SU-DHL-6 (cell line): ENCODE measurements around the gene HELZ2.

ENCODE experiments used
- H2AFZ ChIP-seq: fragments of 200-600 bp; sonication (generic); 2 replicates; pipeline ENCODE4 v1.6.1; 2014; ENCODE audit warnings: low read depth, mild to moderate bottlenecking, moderate library complexity, mixed read lengths, antibody characterized with exemption, low read length; ENCODE audit not compliant: severe bottlenecking
- H3F3A ChIP-seq: fragments of 200-600 bp; shearing (Covaris generic); 2 replicates; pipeline ENCODE4 v1.6.0; 2016; ENCODE audit warnings: antibody characterized with exemption, mild to moderate bottlenecking; ENCODE audit not compliant: insufficient read depth
- H3K27ac ChIP-seq: fragments of 200-600 bp; sonication (generic); 2 replicates; pipeline ENCODE4 v1.5.1; 2016; ENCODE audit warnings: low read depth, mild to moderate bottlenecking, low read length, moderate library complexity, mixed read lengths
- H3K27me3 ChIP-seq: fragments of 200-600 bp; sonication (generic), shearing (Covaris generic); 2 replicates; pipeline ENCODE4 v1.6.0; 2014; ENCODE audit warnings: mild to moderate bottlenecking, low read length
- H3K36me3 ChIP-seq: fragments of 200-600 bp; sonication (generic); 2 replicates; pipeline ENCODE4 v1.6.1; 2014; ENCODE audit warnings: mild to moderate bottlenecking, low read length, mixed read lengths
- H3K4me2 ChIP-seq: fragments of 300-600, 200-600 bp; shearing (Covaris generic), sonication (generic); 2 replicates; pipeline ENCODE4 v1.6.0; 2014; ENCODE audit warnings: low read length, low read depth, mild to moderate bottlenecking; ENCODE audit not compliant: poor library complexity, severe bottlenecking
- H3K4me3 ChIP-seq: fragments of 200-600 bp; sonication (generic); 2 replicates; pipeline ENCODE4 v1.5.1; 2014; ENCODE audit warnings: antibody characterized with exemption, low read length, mild to moderate bottlenecking, mixed read lengths; ENCODE audit not compliant: insufficient read depth, poor library complexity, severe bottlenecking
- H3K79me2 ChIP-seq: fragments of 200-600 bp; sonication (generic); 2 replicates; pipeline ENCODE4 v1.6.1; 2014; ENCODE audit warnings: mild to moderate bottlenecking, low read length, moderate library complexity; ENCODE audit not compliant: insufficient read depth
- H3K9ac ChIP-seq: fragments of 200-600 bp; sonication (generic); 2 replicates; pipeline ENCODE4 v1.7.0; 2014; ENCODE audit warnings: mild to moderate bottlenecking, low read length
- H3K9me2 ChIP-seq: fragments of 200-600 bp; sonication (generic); replicated peaks from 2 replicates; pipeline ENCODE4 v1.6.1; 2014; ENCODE audit warnings: low read length; ENCODE audit not compliant: insufficient read depth
- H3K9me3 ChIP-seq: fragments of 200-600 bp; sonication (generic); 2 replicates; pipeline ENCODE4 v1.6.1; 2014; ENCODE audit warnings: low read length, mixed read lengths; ENCODE audit not compliant: insufficient read depth
- H4K20me1 ChIP-seq: fragments of 200-600 bp; sonication (generic); 2 replicates; pipeline ENCODE4 v1.6.1; 2014; ENCODE audit warnings: low read depth, mild to moderate bottlenecking, antibody characterized with exemption, low read length, moderate library complexity, mixed read lengths
- EZH2phosphoT487 ChIP-seq: fragments of 200-600 bp; sonication (generic), shearing (Covaris generic); conservative IDR thresholded peaks from 2 replicates; pipeline ENCODE4 v1.6.1; 2018; ENCODE audit warnings: mild to moderate bottlenecking, antibody characterized with exemption, low read length, moderate library complexity, mixed read lengths
- TF ChIP-seq, protein P1 (sequence below): fragments of 200-600 bp; sonication (generic); IDR thresholded peaks from one replicate; pipeline ENCODE4 v1.5.1; 2017; ENCODE audit warnings: antibody characterized with exemption, mild to moderate bottlenecking, low read length, moderate library complexity; ENCODE audit not compliant: insufficient read depth, poor library complexity, severe bottlenecking

HELZ2 gene

DNA sequence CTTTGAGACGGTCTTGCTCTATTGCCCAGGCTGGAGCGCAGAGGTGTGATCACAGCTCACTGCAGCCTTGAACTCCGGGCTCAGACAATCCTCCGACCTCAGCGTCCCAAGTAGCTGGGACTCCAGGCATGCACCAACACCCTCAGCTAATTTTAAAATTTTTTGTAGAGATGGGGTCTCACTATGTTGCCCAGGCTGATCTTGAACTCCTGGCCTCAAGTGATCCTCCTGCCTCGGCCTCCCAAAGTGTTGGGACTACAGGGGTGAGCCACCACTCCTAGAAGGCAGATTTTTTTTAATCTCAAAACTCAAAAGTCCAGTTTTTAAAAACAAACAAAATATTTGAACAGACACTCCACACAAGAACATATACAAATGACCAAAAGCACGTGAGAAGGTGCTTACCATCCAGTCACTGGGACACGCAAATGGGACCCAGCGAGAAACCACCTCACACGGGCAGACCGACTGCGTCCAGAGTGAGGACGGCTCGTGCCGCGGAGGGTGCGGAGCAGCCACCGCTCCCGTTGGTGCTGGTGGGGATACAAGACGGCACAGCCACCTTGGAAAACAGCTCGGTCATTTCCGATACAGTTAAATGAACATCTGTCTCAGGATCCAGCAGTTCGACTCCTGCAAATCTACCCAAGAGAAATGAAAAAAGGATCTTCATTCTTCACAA lies 8.5 kb upstream of the HELZ2 start:
- Histone ChIP-seq H4K20me1 (no peaks in the 10 kb centered on the region), H3K27me3 (no peaks in the 10 kb centered on the region)
- TF ChIP-seq, protein P1, sequence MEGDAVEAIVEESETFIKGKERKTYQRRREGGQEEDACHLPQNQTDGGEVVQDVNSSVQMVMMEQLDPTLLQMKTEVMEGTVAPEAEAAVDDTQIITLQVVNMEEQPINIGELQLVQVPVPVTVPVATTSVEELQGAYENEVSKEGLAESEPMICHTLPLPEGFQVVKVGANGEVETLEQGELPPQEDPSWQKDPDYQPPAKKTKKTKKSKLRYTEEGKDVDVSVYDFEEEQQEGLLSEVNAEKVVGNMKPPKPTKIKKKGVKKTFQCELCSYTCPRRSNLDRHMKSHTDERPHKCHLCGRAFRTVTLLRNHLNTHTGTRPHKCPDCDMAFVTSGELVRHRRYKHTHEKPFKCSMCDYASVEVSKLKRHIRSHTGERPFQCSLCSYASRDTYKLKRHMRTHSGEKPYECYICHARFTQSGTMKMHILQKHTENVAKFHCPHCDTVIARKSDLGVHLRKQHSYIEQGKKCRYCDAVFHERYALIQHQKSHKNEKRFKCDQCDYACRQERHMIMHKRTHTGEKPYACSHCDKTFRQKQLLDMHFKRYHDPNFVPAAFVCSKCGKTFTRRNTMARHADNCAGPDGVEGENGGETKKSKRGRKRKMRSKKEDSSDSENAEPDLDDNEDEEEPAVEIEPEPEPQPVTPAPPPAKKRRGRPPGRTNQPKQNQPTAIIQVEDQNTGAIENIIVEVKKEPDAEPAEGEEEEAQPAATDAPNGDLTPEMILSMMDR: no peak

DNA sequence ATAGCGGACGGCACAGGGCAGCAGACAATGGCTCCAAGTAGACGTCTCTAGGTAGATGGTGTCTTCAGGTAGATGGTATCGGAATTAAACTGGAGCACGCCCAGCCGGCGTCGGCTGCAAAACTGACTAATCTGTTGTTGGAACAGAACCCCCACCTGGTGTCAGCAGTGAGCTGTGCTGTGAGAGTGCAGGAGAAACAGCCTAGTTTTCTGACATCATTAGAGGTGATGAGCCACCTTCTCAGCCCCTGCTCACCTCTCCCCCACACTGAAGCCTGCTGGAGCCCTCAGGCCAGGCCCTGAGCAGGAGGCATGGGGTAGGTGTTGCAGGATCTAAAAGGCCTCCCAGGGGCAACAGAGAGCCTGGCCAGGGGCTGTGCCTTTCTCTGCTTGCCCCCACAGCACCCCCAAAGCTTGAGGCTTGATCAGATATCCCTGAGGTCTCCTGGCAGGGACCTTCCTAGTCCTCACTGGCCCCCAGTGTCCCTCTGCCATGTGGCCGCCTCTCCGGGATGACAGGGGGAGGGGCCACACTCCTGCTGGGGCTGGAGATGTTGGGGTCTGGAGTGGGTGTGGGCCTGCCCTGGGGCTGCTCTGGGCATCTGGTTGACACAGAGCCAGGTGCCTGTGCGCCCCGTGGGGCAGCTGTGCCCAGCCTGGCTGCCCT lies 6.9 kb upstream of the HELZ2 start:
- Histone ChIP-seq H4K20me1 (no peaks in the 10 kb centered on the region), H3K79me2 (no peaks in the 10 kb centered on the region), H3F3A (no peaks in the 10 kb centered on the region), H3K9me2 (no peaks in the 10 kb centered on the region), H3K27me3 (no peaks in the 10 kb centered on the region), H3K36me3 (no peaks in the 10 kb centered on the region), H3K4me2 (no peak overlapping the region), H2AFZ (no peak overlapping the region), H3K9ac (no peak overlapping the region), H3K27ac (no peak overlapping the region), H3K4me3 (no peak overlapping the region), H3K9me3 (no peaks in the 10 kb centered on the region)
- no peak for TF ChIP-seq EZH2phosphoT487
- TF ChIP-seq, protein P1: peak; percentile 22

More for the DNA sequence above, 8.5 kb upstream of the HELZ2 start:
- no peak overlapping the region for H2AFZ ChIP-seq
- H3K27ac ChIP-seq: no peak overlapping the region
- no peak overlapping the region for H3K4me2 ChIP-seq
- no peaks in the 10 kb centered on the region for H3F3A ChIP-seq
- no peaks in the 10 kb centered on the region for H3K79me2 ChIP-seq
- no peak overlapping the region for H3K9ac ChIP-seq
- H3K4me3 ChIP-seq: no peak overlapping the region
- H3K9me2 ChIP-seq: no peaks in the 10 kb centered on the region
- H3K9me3 ChIP-seq: no peaks in the 10 kb centered on the region
- no peaks in the 10 kb centered on the region for H3K36me3 ChIP-seq

DNA sequence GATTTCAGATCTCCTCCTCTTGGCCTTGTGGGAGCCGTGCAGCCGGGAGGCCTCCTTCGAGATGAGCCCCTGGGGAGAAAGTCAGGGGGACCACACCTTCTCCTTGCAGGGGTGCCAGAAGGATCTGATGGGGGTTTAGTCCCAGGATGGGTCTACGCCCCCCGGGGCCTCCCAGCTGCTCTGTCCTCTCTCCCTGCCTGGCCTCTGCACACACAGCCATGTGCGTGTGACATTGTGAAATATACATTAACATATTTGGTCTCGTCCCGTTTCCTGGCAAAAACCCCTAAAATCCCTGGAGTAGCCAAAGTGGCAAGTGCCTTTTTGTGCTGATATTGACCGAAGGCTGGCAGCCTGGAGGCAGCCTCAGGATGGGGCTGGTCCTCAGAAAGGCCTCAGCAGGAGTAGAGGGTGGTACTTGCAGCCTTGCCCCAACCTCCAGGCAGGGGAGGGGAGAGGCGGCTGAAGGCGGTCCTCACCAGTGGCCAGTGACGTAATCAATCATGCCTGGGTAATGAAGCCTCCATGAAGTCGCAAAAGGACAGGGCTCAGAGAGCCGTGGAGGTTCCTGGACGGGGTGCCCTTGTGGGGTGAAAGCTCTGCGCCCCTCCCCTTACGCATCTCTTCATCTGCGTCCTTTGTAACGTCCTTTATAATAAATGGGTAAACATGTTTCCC lies 5.1 kb upstream of the HELZ2 start:
- no peak overlapping the region for H2AFZ ChIP-seq
- H3F3A ChIP-seq: no peaks in the 10 kb centered on the region
- no peaks in the 10 kb centered on the region for H3K79me2 ChIP-seq
- H3K9me2 ChIP-seq: no peaks in the 10 kb centered on the region
- H3K36me3 ChIP-seq: no peaks in the 10 kb centered on the region
- no peaks in the 10 kb centered on the region for H3K27me3 ChIP-seq
- H3K9me3 ChIP-seq: no peaks in the 10 kb centered on the region
- H4K20me1 ChIP-seq: no peaks in the 10 kb centered on the region
- no peak overlapping the region for H3K4me2 ChIP-seq
- H3K9ac ChIP-seq: no peak overlapping the region
- TF ChIP-seq, protein P1: no peak
- no peak overlapping the region for H3K27ac ChIP-seq
- H3K4me3 ChIP-seq: no peak overlapping the region
